ENCODE measurements around the gene RBM39. TPM values are rescaled to one million over a fixed set of nuclear protein-coding genes. Genes with fewer than 3 reads are reported as not detected.
A peak's percentile ranks its signal among the peaks of the same experiment; 100 is the strongest.

Gene RBM39
- total and polyA plus RNA-seq, 2 of the 13 experiments (the other 11 are each of a cell fraction or from before 2014, with no cell fraction given), result 788 to 920 TPM

GRCh38 chr20:35702051-35702823 is 39.8 kb downstream of the RBM39 start (continued):
- no peak for TF ChIP-seq ARHGAP35 (CRISPR knock-in tag; IDR thresholded peaks at IDR 0.05; ENCODE audit: borderline replicate concordance)
- 0 out of 2 replicates have a peak, but pooled peaks have one; percentile 60 for TF ChIP-seq MXD3 (CRISPR knock-in tag; IDR thresholded peaks at IDR 0.05)
- no peak for TF ChIP-seq ZFX (CRISPR knock-in tag; IDR thresholded peaks at IDR 0.05; ENCODE audit: low read depth)
- no peak for TF ChIP-seq KLF15 (CRISPR knock-in tag; IDR thresholded peaks at IDR 0.05; ENCODE audit: borderline replicate concordance)
- TF ChIP-seq ZNF292 (CRISPR knock-in tag; IDR thresholded peaks at IDR 0.05; ENCODE audit: borderline replicate concordance, low read depth), result no peak
- no peak; the same call in 1 of the 2 replicates for TF ChIP-seq DNMT3B (CRISPR knock-in tag; conservative IDR thresholded peaks at IDR 0.05)
- no peak for TF ChIP-seq TEAD3 (CRISPR knock-in tag; optimal IDR thresholded peaks at IDR 0.05; ENCODE audit: borderline replicate concordance)
- no peak for TF ChIP-seq TFE3 (CRISPR knock-in tag; IDR thresholded peaks at IDR 0.05)
- TF ChIP-seq CSRNP1 (CRISPR knock-in tag; IDR thresholded peaks at IDR 0.05), result 0 out of 2 replicates have a peak, but pooled peaks have one; percentile 37
- no peak for TF ChIP-seq TBX3 (IDR thresholded peaks at IDR 0.05; ENCODE audit: borderline replicate concordance)
- TF ChIP-seq ZNF207 (IDR thresholded peaks at IDR 0.05; ENCODE audit: borderline replicate concordance), result no peak
- peak; percentile 6; the same call in 1 of the 2 replicates for TF ChIP-seq PAF1 (CRISPR knock-in tag; IDR thresholded peaks at IDR 0.05)
- TF ChIP-seq HOXA9 (CRISPR knock-in tag; IDR thresholded peaks at IDR 0.05; ENCODE audit: borderline replicate concordance), result peak; percentile 42; the same call in 1 of the 2 replicates
- TF ChIP-seq KDM3A (CRISPR knock-in tag; IDR thresholded peaks at IDR 0.05; ENCODE audit: low read depth), result no peak
- TF ChIP-seq ZNF572 (CRISPR knock-in tag; IDR thresholded peaks at IDR 0.05), result no peak
- 0 out of 2 replicates have a peak, but pooled peaks have one; percentile 5 for TF ChIP-seq KLF6 (CRISPR knock-in tag; IDR thresholded peaks at IDR 0.05)
- no peak for TF ChIP-seq ATM (IDR thresholded peaks at IDR 0.05; ENCODE audit: borderline replicate concordance)
- TF ChIP-seq DMAP1 (CRISPR knock-in tag; IDR thresholded peaks at IDR 0.05), result no peak
- TF ChIP-seq MEIS1 (CRISPR knock-in tag; IDR thresholded peaks at IDR 0.05; ENCODE audit: borderline replicate concordance), result no peak
- TF ChIP-seq ZNF841 (CRISPR knock-in tag; IDR thresholded peaks at IDR 0.05; ENCODE audit: borderline replicate concordance), result peak; percentile 33; the same call in 1 of the 2 replicates
- no peak for TF ChIP-seq ZFP36 (IDR thresholded peaks at IDR 0.05; ENCODE audit: borderline replicate concordance, low read depth, low read length, partially characterized antibody)
- no peak for TF ChIP-seq BCL3 (CRISPR knock-in tag; IDR thresholded peaks at IDR 0.05)
- no peak; the same call in 1 of the 2 replicates for TF ChIP-seq TIGD3 (CRISPR knock-in tag; IDR thresholded peaks at IDR 0.05; ENCODE audit: borderline replicate concordance)
- TF ChIP-seq ERF (CRISPR knock-in tag; IDR thresholded peaks at IDR 0.05), result no peak
